22Rv1 (cell line): ENCODE data around the gene RYR2.

Source experiments
- H3K27ac ChIP-seq: fragments of 450-650 bp; 2 replicates; pipeline ENCODE4 v1.5.1; 2017
- ZFX ChIP-seq: fragments of 450-650 bp; IDR thresholded peaks from 2 replicates; pipeline ENCODE4 v1.6.1; 2017; ENCODE audit warnings: antibody characterized with exemption, borderline replicate concordance
- TF ChIP-seq, protein P1 (sequence below): fragments of 450-650 bp; IDR thresholded peaks from 2 replicates; pipeline ENCODE4 v1.5.1; 2017; ENCODE audit warnings: mild to moderate bottlenecking

Gene RYR2

DNA sequence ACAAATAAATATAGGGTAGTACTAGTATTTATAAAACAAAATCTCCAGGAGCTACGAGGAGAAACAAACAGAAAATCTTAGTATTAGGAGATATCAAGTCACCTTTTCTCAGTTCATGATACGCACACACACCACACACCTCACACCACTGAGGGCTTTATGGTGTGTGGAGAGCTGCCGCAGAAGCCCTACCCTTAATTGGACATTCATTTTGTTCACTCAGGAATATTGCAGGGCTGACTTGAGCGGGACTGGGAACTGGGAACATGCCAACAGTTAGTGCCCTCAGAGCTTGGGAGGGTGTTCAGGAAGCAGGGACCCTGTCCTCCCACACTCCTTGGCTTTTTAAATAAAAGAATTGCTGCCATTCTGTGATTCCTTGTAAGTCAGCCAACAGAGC lies 386.8 kb downstream of the RYR2 start:
- H3K27ac ChIP-seq: no peak overlapping the region
- TF ChIP-seq ZFX: no peak
- TF ChIP-seq, protein P1, sequence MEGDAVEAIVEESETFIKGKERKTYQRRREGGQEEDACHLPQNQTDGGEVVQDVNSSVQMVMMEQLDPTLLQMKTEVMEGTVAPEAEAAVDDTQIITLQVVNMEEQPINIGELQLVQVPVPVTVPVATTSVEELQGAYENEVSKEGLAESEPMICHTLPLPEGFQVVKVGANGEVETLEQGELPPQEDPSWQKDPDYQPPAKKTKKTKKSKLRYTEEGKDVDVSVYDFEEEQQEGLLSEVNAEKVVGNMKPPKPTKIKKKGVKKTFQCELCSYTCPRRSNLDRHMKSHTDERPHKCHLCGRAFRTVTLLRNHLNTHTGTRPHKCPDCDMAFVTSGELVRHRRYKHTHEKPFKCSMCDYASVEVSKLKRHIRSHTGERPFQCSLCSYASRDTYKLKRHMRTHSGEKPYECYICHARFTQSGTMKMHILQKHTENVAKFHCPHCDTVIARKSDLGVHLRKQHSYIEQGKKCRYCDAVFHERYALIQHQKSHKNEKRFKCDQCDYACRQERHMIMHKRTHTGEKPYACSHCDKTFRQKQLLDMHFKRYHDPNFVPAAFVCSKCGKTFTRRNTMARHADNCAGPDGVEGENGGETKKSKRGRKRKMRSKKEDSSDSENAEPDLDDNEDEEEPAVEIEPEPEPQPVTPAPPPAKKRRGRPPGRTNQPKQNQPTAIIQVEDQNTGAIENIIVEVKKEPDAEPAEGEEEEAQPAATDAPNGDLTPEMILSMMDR: no peak

DNA sequence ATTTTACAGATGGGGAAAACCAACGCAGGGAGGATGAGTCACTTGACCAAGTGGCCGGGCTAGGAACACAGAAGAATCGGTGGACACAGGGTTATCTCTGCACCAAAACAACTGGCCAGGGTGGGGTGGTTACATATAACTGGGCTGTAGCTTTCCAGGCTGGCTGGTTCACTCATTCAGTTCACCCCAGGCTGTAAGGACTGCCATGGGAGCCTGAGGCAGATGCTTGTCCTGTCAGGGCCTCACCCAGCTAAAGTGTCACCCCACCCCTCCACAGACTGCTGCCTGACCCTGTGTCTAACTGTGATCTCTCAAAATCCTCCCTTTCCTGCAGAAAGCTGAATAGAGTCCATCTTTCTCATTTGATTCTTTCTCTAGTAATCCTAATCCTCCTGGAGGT lies 387.3 kb downstream of the RYR2 start:
- H3K27ac ChIP-seq: no peak overlapping the region
- TF ChIP-seq, protein P1: no peak
- no peak for TF ChIP-seq ZFX

DNA sequence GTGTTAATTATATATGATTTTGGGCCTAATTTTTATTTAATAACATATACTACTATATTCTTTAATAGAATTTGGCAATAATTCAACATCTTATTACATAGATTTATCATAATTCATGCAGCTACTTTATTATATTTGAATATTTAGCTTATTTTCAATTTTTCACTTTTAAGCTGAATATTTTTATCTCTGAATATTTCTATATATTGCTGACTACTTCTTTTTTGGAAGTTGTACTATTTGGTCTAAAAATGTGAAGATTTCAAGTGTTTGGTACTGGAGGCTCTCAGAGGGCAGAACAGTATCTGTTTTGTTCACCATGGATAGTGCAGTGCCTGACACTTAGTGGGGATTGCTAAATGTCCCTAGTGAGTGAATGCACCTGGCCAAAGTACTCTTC lies 389.5 kb downstream of the RYR2 start:
- no peak for TF ChIP-seq ZFX
- TF ChIP-seq, protein P1: no peak
- no peak overlapping the region for H3K27ac ChIP-seq

DNA sequence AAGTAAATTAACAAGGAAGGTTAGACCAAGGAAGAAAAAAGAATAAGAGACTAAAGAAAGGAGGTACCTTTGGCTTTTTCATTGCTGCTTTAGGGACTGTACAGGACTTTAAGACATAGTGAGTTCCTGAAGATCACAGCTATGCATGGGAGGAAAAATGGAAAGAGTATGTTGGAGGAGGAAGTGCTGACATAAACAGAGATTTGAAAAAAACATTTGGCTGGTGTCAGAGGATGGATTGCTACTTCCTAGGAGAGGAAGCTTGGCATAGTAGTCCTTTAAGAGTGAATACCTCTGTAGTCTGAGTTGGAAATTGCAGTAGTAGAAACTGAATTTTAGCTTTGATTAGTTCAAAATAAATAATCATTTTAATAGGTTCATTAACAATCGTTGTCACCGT lies 398.4 kb downstream of the RYR2 start:
- no peak overlapping the region for H3K27ac ChIP-seq
- TF ChIP-seq, protein P1: no peak
- TF ChIP-seq ZFX: no peak

DNA sequence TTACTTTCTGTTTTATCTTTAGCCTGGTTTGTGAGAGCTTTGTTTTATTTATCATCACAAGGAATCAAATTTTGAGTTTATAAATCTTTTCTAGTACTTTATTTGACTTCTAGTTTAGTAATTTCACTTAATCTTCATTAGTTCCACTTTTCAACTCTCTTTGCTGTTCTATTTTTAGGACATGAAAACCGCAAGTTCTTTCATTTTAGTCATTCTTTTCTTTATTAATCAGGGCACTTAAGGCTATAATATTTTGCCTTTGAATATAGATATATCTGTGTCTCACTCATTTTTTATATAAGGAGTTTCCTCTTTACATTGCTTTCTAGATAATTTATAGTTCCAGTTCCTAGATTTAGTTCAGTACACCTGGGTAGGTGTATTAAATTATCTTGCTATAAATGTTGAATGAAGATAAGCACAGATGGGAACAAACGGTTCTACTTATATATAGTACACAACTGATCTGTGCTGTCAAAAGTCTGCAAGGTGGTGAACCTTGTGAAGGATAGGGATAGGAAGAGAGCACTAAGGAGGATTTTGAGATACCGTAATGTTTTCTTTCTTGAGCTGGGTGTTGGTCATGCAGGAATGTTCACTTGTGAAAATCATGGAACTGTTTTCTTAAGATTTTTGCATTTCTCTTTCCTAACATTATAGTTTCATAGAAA lies 402.3 kb downstream of the RYR2 start:
- no peak overlapping the region for H3K27ac ChIP-seq
- TF ChIP-seq ZFX: no peak
- TF ChIP-seq, protein P1: no peak

DNA sequence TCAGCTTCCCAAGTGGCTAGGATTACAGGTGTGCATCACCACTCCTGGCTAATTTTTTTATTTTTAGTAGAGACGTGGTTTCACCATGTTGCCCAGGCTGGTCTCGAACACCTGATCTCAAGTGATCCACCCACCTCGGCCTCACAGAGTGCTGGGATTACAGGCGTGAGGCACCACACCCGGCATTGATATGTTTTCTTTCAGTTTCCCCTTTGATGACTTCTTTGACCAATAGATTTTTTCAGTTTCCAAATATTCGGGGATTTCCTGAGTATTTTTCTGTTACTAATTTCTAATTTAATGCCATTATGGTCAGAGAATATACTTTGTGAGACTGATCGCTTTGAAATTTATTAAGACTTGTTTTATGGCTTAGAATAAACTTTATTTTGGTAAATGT lies 406.1 kb downstream of the RYR2 start:
- TF ChIP-seq, protein P1: no peak
- no peak for TF ChIP-seq ZFX
- no peak overlapping the region for H3K27ac ChIP-seq

DNA sequence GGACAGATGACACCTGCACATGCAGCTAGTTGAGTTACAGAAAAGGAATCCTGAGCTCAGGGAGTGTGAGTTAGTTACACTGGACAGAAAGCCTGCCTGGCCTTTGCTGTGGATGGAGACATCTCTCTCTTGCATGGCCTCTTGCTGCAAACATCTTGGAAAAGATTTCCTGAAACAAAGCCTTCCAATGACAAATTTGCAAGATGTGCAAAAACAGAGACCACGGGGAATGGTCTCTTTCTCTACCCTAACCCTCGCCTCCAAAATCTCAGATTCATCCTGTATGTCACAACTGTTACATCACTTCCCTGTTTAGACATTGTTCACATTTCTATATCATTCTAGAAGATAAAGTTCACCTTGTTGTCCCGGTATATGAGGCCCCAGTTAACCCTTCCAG lies 415.6 kb downstream of the RYR2 start:
- TF ChIP-seq ZFX: no peak
- TF ChIP-seq, protein P1: no peak
- no peak overlapping the region for H3K27ac ChIP-seq
